HG03025 (cell line): Measurements from ENCODE around the gene HORMAD2.

Experiments used
- ATAC-seq: cut with Tn5 transposase; IDR thresholded peaks from one replicate; pipeline ENCODE4 v1.9.1; 2021; ENCODE audit warnings: mild to moderate bottlenecking, moderate library complexity; ENCODE audit not compliant: unreplicated experiment, low FRiP score

Gene HORMAD2

GRCh38 chr22:30159561-30160353 is 79.5 kb downstream of the HORMAD2 start:
- ATAC-seq: no peak

GRCh38 chr22:30161051-30161469 is 80.8 kb downstream of the HORMAD2 start:
- no peak for ATAC-seq

GRCh38 chr22:30167296-30167695 is 87.0 kb downstream of the HORMAD2 start:
- ATAC-seq: no peak

- ATAC-seq: no peak
Observed at GRCh38 chr22:30167734-30168133, 87.5 kb downstream of the HORMAD2 start.

GRCh38 chr22:30169002-30169401 is 88.7 kb downstream of the HORMAD2 start:
- ATAC-seq: no peak

GRCh38 chr22:30170129-30170528 is 89.9 kb downstream of the HORMAD2 start:
- ATAC-seq: no peak

GRCh38 chr22:30171008-30171407 is 90.7 kb downstream of the HORMAD2 start:
- ATAC-seq: no peak

- no peak for ATAC-seq
Observed at GRCh38 chr22:30175690-30176288, 95.5 kb downstream of the HORMAD2 start.

- ATAC-seq: no peak
Observed at GRCh38 chr22:30176431-30176830, 96.2 kb downstream of the HORMAD2 start.

GRCh38 chr22:30178181-30179126 is 98.2 kb downstream of the HORMAD2 start:
- ATAC-seq: no peak

- no peak for ATAC-seq
Observed at GRCh38 chr22:30180616-30181015, 100.4 kb downstream of the HORMAD2 start.

GRCh38 chr22:30181459-30182349 is 101.4 kb downstream of the HORMAD2 start:
- ATAC-seq: no peak

- no peak for ATAC-seq
Observed at GRCh38 chr22:30182350-30182745, 102.1 kb downstream of the HORMAD2 start.

- no peak for ATAC-seq
Observed at GRCh38 chr22:30182815-30183214, 102.6 kb downstream of the HORMAD2 start.

GRCh38 chr22:30183271-30183670 is 103.0 kb downstream of the HORMAD2 start:
- no peak for ATAC-seq

- no peak for ATAC-seq
Observed at GRCh38 chr22:30183861-30184278, 103.6 kb downstream of the HORMAD2 start.

- ATAC-seq: no peak
Observed at GRCh38 chr22:30185129-30185528, 104.9 kb downstream of the HORMAD2 start.

- no peak for ATAC-seq
Observed at GRCh38 chr22:30185549-30185948, 105.3 kb downstream of the HORMAD2 start.

- ATAC-seq: no peak
Observed at GRCh38 chr22:30186041-30186440, 105.8 kb downstream of the HORMAD2 start.

GRCh38 chr22:30186510-30186909 is 106.2 kb downstream of the HORMAD2 start:
- no peak for ATAC-seq
